GM12878 (cell line): ENCODE data around the gene TMEM231. TPM values are rescaled to one million over a fixed set of nuclear protein-coding genes. Genes with fewer than 3 reads are reported as not detected.

Source experiments
- ATAC-seq: fragments of 200-7000 bp; cut with Tn5 transposase; 3 replicates; pipeline ENCODE4 v1.9.1; 2020; ENCODE audit warnings: mild to moderate bottlenecking, moderate library complexity
- BruUV-seq: library from RNA; stranded (reverse); fragments of 400-500 nt; replicated peaks from 2 replicates; lab custom pipeline; 2021; lab: Mats Ljungman, UMichigan
- CTCF ChIA-PET: fragments of 300-600 bp; sonication (Branson Sonifier 250); formaldehyde crosslinking; extraction: SDS; loops from one replicate; lab custom pipeline; 2021; ENCODE audit warnings: inconsistent platforms; lab: Yijun Ruan, JAX
- POLR2A ChIA-PET: fragments of 350-600 bp; formaldehyde crosslinking; extraction: SDS; loops from one replicate; lab custom pipeline; 2021; ENCODE audit warnings: inconsistent platforms; lab: Charles Lee
- RAD21 ChIA-PET: fragments of 300-600 bp; sonication (Branson Sonifier 250); formaldehyde crosslinking; loops from one replicate; lab custom pipeline; 2023; ENCODE audit warnings: antibody characterized with exemption; ENCODE audit not compliant: unreplicated experiment; lab: Charles Lee
- SMC1A ChIA-PET: fragments of 300-600 bp; sonication (Branson Sonifier 250); formaldehyde crosslinking; loops from one replicate; lab custom pipeline; 2023; ENCODE audit not compliant: unreplicated experiment, uncharacterized antibody; lab: Charles Lee
- DNase-seq: peaks from one replicate; pipeline ENCODE4 v3.0.0-alpha.2; 2011; ENCODE audit warnings: low read depth, low spot score
- FAIRE-seq: peaks from 3 replicates; lab custom pipeline; 2011; peaks lifted over from hg19 to GRCh38; lab: Jason Lieb, UNC
- H2AFZ ChIP-seq: 2 replicates; pipeline ENCODE4 v1.6.0; 2011; ENCODE audit warnings: low read depth, low read length, control low read depth; ENCODE audit not compliant: control insufficient read depth
- H3K27ac ChIP-seq: 2 replicates; pipeline ENCODE4 v1.5.1; 2011; ENCODE audit warnings: control low read depth; ENCODE audit not compliant: control insufficient read depth, insufficient read depth
- H3K27me3 ChIP-seq, 2 experiments: replicated peaks in 1 of 2; 2 replicates each; pipeline versions ENCODE4 v1.6.0 to v1.6.1; 2011; ENCODE audit warnings: low read length in 1 of 2; ENCODE audit not compliant: control insufficient read depth in 2 of 2, insufficient read depth in 2 of 2
- H3K36me3 ChIP-seq, 2 experiments: 2 replicates each; pipeline ENCODE4 v1.5.1; 2011; ENCODE audit warnings: low read length in 1 of 2; ENCODE audit not compliant: control insufficient read depth in 2 of 2, insufficient read depth in 2 of 2
- H3K4me1 ChIP-seq: 2 replicates; pipeline ENCODE4 v1.6.1; 2011; ENCODE audit warnings: mild to moderate bottlenecking, low read length, moderate library complexity, mixed read lengths; ENCODE audit not compliant: control insufficient read depth, insufficient read depth
- H3K4me2 ChIP-seq: 2 replicates; pipeline ENCODE4 v1.6.0; 2011; ENCODE audit warnings: control low read depth; ENCODE audit not compliant: control insufficient read depth, insufficient read depth
- H3K4me3 ChIP-seq: fragments of 200-600 bp; sonication (generic); 2 replicates; pipeline ENCODE4 v1.5.1; 2016
- H3K79me2 ChIP-seq: 2 replicates; pipeline ENCODE4 v1.6.0; 2011; ENCODE audit warnings: low read length; ENCODE audit not compliant: control insufficient read depth, insufficient read depth
- H3K9ac ChIP-seq: 2 replicates; pipeline ENCODE4 v1.8.0; 2011; ENCODE audit warnings: low read length, control low read depth, mixed read lengths; ENCODE audit not compliant: control insufficient read depth, insufficient read depth
- H3K9me3 ChIP-seq: replicated peaks from 3 replicates; pipeline ENCODE4 v1.5.1; 2011; ENCODE audit warnings: mild to moderate bottlenecking, low read length; ENCODE audit not compliant: control insufficient read depth, insufficient read depth
- H4K20me1 ChIP-seq: 2 replicates; pipeline ENCODE4 v1.6.0; 2011; ENCODE audit not compliant: control insufficient read depth, insufficient read depth
- DPF2 ChIP-seq: fragments of 450-650 bp; IDR thresholded peaks from 2 replicates; pipeline ENCODE4 v1.6.1; 2017; ENCODE audit warnings: mild to moderate bottlenecking
- EZH2 ChIP-seq: IDR thresholded peaks from 2 replicates; pipeline ENCODE4 v1.6.1; 2012; ENCODE audit warnings: low read depth, mild to moderate bottlenecking, control low read depth, inconsistent platforms, low read length, borderline replicate concordance; ENCODE audit not compliant: control insufficient read depth
- FOXM1 ChIP-seq: IDR thresholded peaks from 2 replicates; pipeline ENCODE4 v1.6.1; 2012; ENCODE audit warnings: low read depth, mild to moderate bottlenecking, inconsistent platforms, low read length, moderate library complexity
- IKZF2 ChIP-seq, 2 experiments: fragments of 450-650 bp; IDR thresholded peaks; 2 replicates each; pipeline ENCODE4 v1.6.1; 2017; ENCODE audit warnings: mild to moderate bottlenecking in 2 of 2, moderate library complexity in 2 of 2
- JUNB ChIP-seq: IDR thresholded peaks from 2 replicates; pipeline ENCODE4 v1.6.1; 2016; ENCODE audit warnings: antibody characterized with exemption, mild to moderate bottlenecking
- LARP7 ChIP-seq: fragments of 450-650 bp; IDR thresholded peaks from 2 replicates; pipeline ENCODE4 v1.6.1; 2017; ENCODE audit warnings: mild to moderate bottlenecking
- MXI1 ChIP-seq: fragments of 150-350 bp; IDR thresholded peaks from 2 replicates; pipeline ENCODE4 v1.6.1; 2011; ENCODE audit warnings: low read depth, mild to moderate bottlenecking, inconsistent platforms, low read length, improper control_type of control experiment
- MYB ChIP-seq: fragments of 150-350 bp; IDR thresholded peaks from 2 replicates; pipeline ENCODE4 v1.6.1; 2014; ENCODE audit warnings: mild to moderate bottlenecking, low read depth, low read length, borderline replicate concordance
- MYC ChIP-seq: IDR thresholded peaks from 2 replicates; pipeline ENCODE4 v1.6.1; 2011; ENCODE audit warnings: mild to moderate bottlenecking, low read length, moderate library complexity, inconsistent platforms; ENCODE audit not compliant: insufficient read depth, insufficient replicate concordance, insufficient read length, severe bottlenecking
- RAD51 ChIP-seq: fragments of 450-650 bp; IDR thresholded peaks from 2 replicates; pipeline ENCODE4 v1.6.1; 2016; ENCODE audit warnings: moderate library complexity, mild to moderate bottlenecking, inconsistent platforms
- RFX5 ChIP-seq: IDR thresholded peaks from 2 replicates; pipeline ENCODE4 v1.6.1; 2011; ENCODE audit warnings: low read depth, low read length, improper control_type of control experiment
- SP1 ChIP-seq: IDR thresholded peaks from one replicate; pipeline ENCODE4 v1.6.1; 2011; ENCODE audit warnings: low read depth, low read length
- STAT1 ChIP-seq: fragments of 450-650 bp; conservative IDR thresholded peaks from 2 replicates; pipeline ENCODE4 v1.6.1; 2014; ENCODE audit warnings: antibody characterized with exemption, mild to moderate bottlenecking
- TCF12 ChIP-seq: IDR thresholded peaks from 2 replicates; pipeline ENCODE4 v1.6.1; 2011; ENCODE audit warnings: low read depth, mild to moderate bottlenecking, low read length
- TCF7 ChIP-seq: IDR thresholded peaks from 2 replicates; pipeline ENCODE4 v1.6.1; 2014; ENCODE audit warnings: antibody characterized with exemption, borderline replicate concordance
- USF2 ChIP-seq: IDR thresholded peaks from 2 replicates; pipeline ENCODE4 v1.6.1; 2011; ENCODE audit warnings: low read depth, low read length, improper control_type of control experiment, borderline replicate concordance
- WGBS: methylation state at CpG from one replicate; pipeline ENCODE4 v1.1.6; 2016; ENCODE audit warnings: low lambda C conversion rate; ENCODE audit not compliant: insufficient replicate concordance, insufficient coverage; ENCODE audit errors: missing lambda C conversion rate; 5-methylcytosine and 5-hydroxymethylcytosine counted together
- in situ Hi-C: fragments of 300-500 bp; cut with MboI; formaldehyde crosslinking; loops from 9 replicates; pipeline ENCODE4 v1.14.3; 2018; ENCODE audit warnings: mixed read lengths
- intact Hi-C: fragments of 100-400 bp; cut with micrococcal nuclease; formaldehyde crosslinking; loops from one replicate; pipeline ENCODE4 v1.14.2; 2022; ENCODE audit not compliant: unreplicated experiment
- polyA plus RNA-seq, 11 experiments: library from polyadenylated mRNA; depleted of rRNA in 4 of 11; unstranded in 6 of 11; stranded (reverse) in 5 of 11; fragments of >200 nt; fragmentation: Nextera tagmentation in 4 of 11; fragmentation: Illumina TruSeq in 1 of 11; extraction: Ambion mirVana in 4 of 11; extraction: Trizol in 1 of 11; gene quantifications; 1 replicate in 1 of 11; 2 replicates in 10 of 11; pipeline versions ENCODE4 v1.2.1 to v1.2.3, GENCODE V29; 2011 to 2016; ENCODE audit warnings: inconsistent platforms in 2 of 11, missing spikeins in 2 of 11, low read depth in 1 of 11
- total RNA-seq, 4 experiments: library from RNA; depleted of rRNA in 3 of 4; stranded (reverse); fragments of >200 nt in 3 of 4; fragmentation: Illumina TruSeq in 1 of 4; extraction: Trizol in 1 of 4; gene quantifications; 2 replicates each; pipeline versions ENCODE4 v1.2.1 to v1.2.3, GENCODE V29; 2013 to 2021

Gene TMEM231
- total and polyA plus RNA-seq, 10 of the 15 experiments (the other 5 are each of a cell fraction or from before 2014, with no cell fraction given) = 1.2 to 9.1 (median 5.9) TPM

- DNase-seq (no peak), ATAC-seq (no peak), FAIRE-seq (no peak)
- H3K79me2 ChIP-seq = no peaks in the 10 kb centered on the region
- H2AFZ ChIP-seq = no peak overlapping the region
- ChIA-PET SMC1A (interaction anchor here (0.7 to 1.6 kb wide), 3 partner anchors 10 to 139 kb away, joined by 3 to 5 read pairs (median 4); partner anchors contain the start of gene TERF2IP), CTCF (interaction anchor here (0.8 kb wide), 1 partner anchor 43 kb away, joined by 3 read pairs; no protein-coding TSS in a partner anchor), RAD21 (interaction anchor here (1.2 kb wide), 1 partner anchor 10 kb away, joined by 3 read pairs; no protein-coding TSS in a partner anchor), POLR2A (interaction anchor here (1.1 kb wide), 1 partner anchor 43 kb away, joined by 4 read pairs; no protein-coding TSS in a partner anchor)
- no peak overlapping the region for H3K4me3 ChIP-seq
- H4K20me1 ChIP-seq = no peaks in the 10 kb centered on the region
- H3K9ac ChIP-seq = no peak overlapping the region
- no peak overlapping the region for H3K4me2 ChIP-seq
- no peaks in the 10 kb centered on the region for H3K9me3 ChIP-seq
- H3K36me3 ChIP-seq = no peaks in the 10 kb centered on the region
- in situ Hi-C loops = no loop called here
- peaks cover 4% of the 10 kb centered on the region; the same call in 1 of the 2 replicates for H3K4me1 ChIP-seq
- H3K27ac ChIP-seq = no peak overlapping the region
- no TSS peak for BruUV-seq
- intact Hi-C loops = loop anchor here (5.0 kb wide), 2 partner anchors 42 to 203 kb away; no protein-coding TSS in a partner anchor
- H3K27me3 ChIP-seq = no peaks in the 10 kb centered on the region
- TF ChIP-seq MXI1 = no peak
- TF ChIP-seq RAD51 = no peak
- no peak for TF ChIP-seq DPF2
- no peak for TF ChIP-seq FOXM1
- no peak for TF ChIP-seq LARP7
- TF ChIP-seq IKZF2 (IDR thresholded peaks at IDR 0.05) = no peak
- TF ChIP-seq SP1 = no peak
- TF ChIP-seq TCF12 = no peak
- no peak for TF ChIP-seq RFX5
- no peak for TF ChIP-seq JUNB
- no peak for TF ChIP-seq USF2
- TF ChIP-seq TCF7 = no peak
- no peak for TF ChIP-seq STAT1
- no peak for TF ChIP-seq MYB
- no peak for TF ChIP-seq EZH2
- TF ChIP-seq MYC = no peak
- 67% methylated on average over 9 of the region's 10 CpGs for WGBS
Measured at GRCh38 chr16:75559564-75560372, 3.7 kb upstream of the TMEM231 start.
